Stimulated activated CD8-positive, alpha-beta memory T cell treated with anti-CD3 and anti-CD28 coated beads, Interleukin-12 subunit alpha, Interleukin-12 subunit beta, amount 100 ng/mL, for 4 hours (primary cell): ENCODE results near the gene FMNL2.
"Not testable (repeated sequence)": the region's sequence is repeated elsewhere in the genome, so short reads cannot be mapped to it uniquely, and the experiment has no call there.

Experiments
- DNase-seq: peaks from one replicate; pipeline ENCODE4 v3.0.0-alpha.2; 2020; ENCODE audit warnings: low read depth

FMNL2 gene

GRCh38 chr2:152473151-152473857 lies 138.3 kb downstream of the FMNL2 start:
- no peak for DNase-seq

- not testable (repeated sequence) for DNase-seq
These were observed 139.5 kb downstream of the FMNL2 start for GRCh38 chr2:152474523-152474922.

- no peak for DNase-seq
These were observed 141.0 kb downstream of the FMNL2 start for GRCh38 chr2:152475982-152476381.

GRCh38 chr2:152477347-152478092 lies 142.5 kb downstream of the FMNL2 start:
- DNase-seq, result no peak

- DNase-seq, result no peak
These were observed 144.3 kb downstream of the FMNL2 start for GRCh38 chr2:152479282-152479681.

GRCh38 chr2:152480821-152481399 lies 145.9 kb downstream of the FMNL2 start:
- no peak for DNase-seq

GRCh38 chr2:152481881-152482583 lies 147.1 kb downstream of the FMNL2 start:
- no peak for DNase-seq

GRCh38 chr2:152483276-152484063 lies 148.5 kb downstream of the FMNL2 start:
- no peak for DNase-seq

- no peak for DNase-seq
These were observed 151.2 kb downstream of the FMNL2 start for GRCh38 chr2:152485954-152486736.

GRCh38 chr2:152486737-152487400 lies 151.9 kb downstream of the FMNL2 start:
- no peak for DNase-seq

GRCh38 chr2:152488075-152488474 lies 153.1 kb downstream of the FMNL2 start:
- no peak for DNase-seq

GRCh38 chr2:152489364-152489763 lies 154.4 kb downstream of the FMNL2 start:
- no peak for DNase-seq

- no peak for DNase-seq
These were observed 155.9 kb downstream of the FMNL2 start for GRCh38 chr2:152490686-152491455.

- no peak for DNase-seq
These were observed 157.2 kb downstream of the FMNL2 start for GRCh38 chr2:152492131-152492530.

GRCh38 chr2:152492911-152493310 lies 157.9 kb downstream of the FMNL2 start:
- no peak for DNase-seq

- no peak for DNase-seq
These were observed 158.4 kb downstream of the FMNL2 start for GRCh38 chr2:152493417-152493816.

GRCh38 chr2:152493945-152494528 lies 159.1 kb downstream of the FMNL2 start:
- no peak for DNase-seq

- no peak for DNase-seq
These were observed 161.4 kb downstream of the FMNL2 start for GRCh38 chr2:152496371-152496770.

- DNase-seq, result no peak
These were observed 162.6 kb downstream of the FMNL2 start for GRCh38 chr2:152497481-152498052.
